Skeletal muscle tissue (tissue), 4 donors: ENCODE measurements around the gene IGF2BP3. TPM values are rescaled to one million over a fixed set of nuclear protein-coding genes. Genes with fewer than 3 reads are reported as not detected.

Experiments used
- H3K27ac ChIP-seq: one replicate; pipeline ENCODE4 v1.7.0; 2013; ENCODE audit warnings: mild to moderate bottlenecking, low read depth, low read length, inconsistent platforms
- H3K27me3 ChIP-seq, 3 donors: one replicate each; pipeline ENCODE4 v1.7.0; 2013; ENCODE audit warnings: low read length in 3 of 3; ENCODE audit not compliant: control insufficient read depth in 3 of 3, insufficient read depth in 3 of 3
- H3K36me3 ChIP-seq, 3 donors: one replicate each; pipeline ENCODE4 v1.7.0; 2013; ENCODE audit warnings: low read length in 3 of 3; ENCODE audit not compliant: control insufficient read depth in 3 of 3, insufficient read depth in 3 of 3
- H3K4me1 ChIP-seq, 3 donors: one replicate each; pipeline ENCODE4 v1.7.0; 2013; ENCODE audit warnings: low read length in 3 of 3, mild to moderate bottlenecking in 3 of 3; ENCODE audit not compliant: control insufficient read depth in 3 of 3, insufficient read depth in 3 of 3
- H3K4me3 ChIP-seq, 3 donors: one replicate each; pipeline ENCODE4 v1.7.0; 2013; ENCODE audit warnings: low read length in 3 of 3
- H3K9ac ChIP-seq, 3 donors: one replicate each; pipeline ENCODE4 v1.7.0; 2013; ENCODE audit warnings: low read length in 3 of 3, mild to moderate bottlenecking in 3 of 3, moderate library complexity in 2 of 3, low read depth in 1 of 3
- H3K9me3 ChIP-seq, 3 donors: one replicate each; pipeline ENCODE4 v1.7.0; 2013; ENCODE audit warnings: low read length in 3 of 3; ENCODE audit not compliant: control insufficient read depth in 3 of 3
- total RNA-seq: library from RNA; depleted of rRNA; stranded (reverse); fragments of >200 nt; gene quantifications from one replicate; pipeline ENCODE4 v1.2.3, GENCODE V29; 2014
- donor health status: Osteomylitis.

IGF2BP3 gene
- total RNA-seq, 1 donor from 2014 or later: 59.0 TPM

GRCh38 chr7:23372611-23373010 is 97.7 kb downstream of the IGF2BP3 start:
- Histone ChIP-seq H3K9ac (no peak overlapping the region), H3K9me3 (no peaks in the 10 kb centered on the region), H3K4me1 (no peaks in the 10 kb centered on the region), H3K4me3 (no peak overlapping the region), H3K36me3 (no peaks in the 10 kb centered on the region), H3K27me3 (no peaks in the 10 kb centered on the region), H3K27ac (no peak overlapping the region)

DNA sequence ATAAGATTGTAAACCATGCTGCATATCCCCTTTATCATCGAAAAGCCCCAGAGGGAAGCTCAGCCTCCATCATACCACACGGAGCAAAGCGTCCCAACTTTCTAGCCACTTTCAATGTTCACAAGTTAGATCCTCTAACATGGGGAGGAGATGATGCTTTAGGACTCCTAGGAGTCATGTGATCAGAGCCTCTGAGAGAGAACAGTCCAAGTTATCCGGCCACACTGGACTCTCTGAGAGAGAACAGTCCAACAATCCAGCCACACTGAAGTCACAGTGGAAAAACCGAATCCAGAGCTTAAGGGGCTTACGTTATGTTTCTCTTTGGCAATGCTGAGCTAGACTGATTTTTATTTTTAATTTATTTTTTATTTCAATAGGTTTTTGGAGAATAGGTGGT is 98.6 kb downstream of the IGF2BP3 start:
- Histone ChIP-seq H3K27me3 (no peaks in the 10 kb centered on the region), H3K4me1 (no peaks in the 10 kb centered on the region), H3K9ac (no peak overlapping the region)

GRCh38 chr7:23369695-23370404 is 100.4 kb downstream of the IGF2BP3 start:
- Histone ChIP-seq H3K27ac (no peak overlapping the region), H3K4me3 (no peak overlapping the region), H3K9me3 (no peaks in the 10 kb centered on the region), H3K4me1 (no peaks in the 10 kb centered on the region), H3K36me3 (no peaks in the 10 kb centered on the region), H3K9ac (no peak overlapping the region), H3K27me3 (no peaks in the 10 kb centered on the region)

More for the DNA sequence above, 98.6 kb downstream of the IGF2BP3 start:
- Histone ChIP-seq H3K27ac (no peak overlapping the region), H3K4me3 (no peak overlapping the region), H3K36me3 (no peaks in the 10 kb centered on the region), H3K9me3 (no peaks in the 10 kb centered on the region)

DNA sequence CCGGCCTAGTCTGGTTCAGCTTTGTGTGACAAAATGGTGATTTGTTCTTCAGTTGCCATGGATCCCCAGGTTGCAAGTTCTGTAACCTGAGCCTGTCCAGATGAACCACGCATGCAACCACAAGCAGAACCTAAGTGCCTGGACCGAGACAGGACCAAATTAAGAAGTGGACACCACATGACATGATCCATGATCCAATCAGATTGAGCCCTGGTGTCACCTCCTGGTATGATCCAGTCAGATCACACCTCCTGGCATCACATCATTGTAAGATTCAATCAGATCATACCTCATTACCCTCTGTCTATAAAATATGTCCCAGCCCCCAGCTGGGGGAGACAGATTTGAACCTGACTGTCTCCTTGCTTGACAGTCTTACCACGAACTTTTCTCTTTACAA is 101.2 kb downstream of the IGF2BP3 start:
- Histone ChIP-seq H3K27me3 (no peaks in the 10 kb centered on the region), H3K9ac (no peak overlapping the region), H3K4me1 (no peaks in the 10 kb centered on the region), H3K4me3 (no peak overlapping the region), H3K27ac (no peak overlapping the region), H3K36me3 (no peaks in the 10 kb centered on the region), H3K9me3 (no peaks in the 10 kb centered on the region)

DNA sequence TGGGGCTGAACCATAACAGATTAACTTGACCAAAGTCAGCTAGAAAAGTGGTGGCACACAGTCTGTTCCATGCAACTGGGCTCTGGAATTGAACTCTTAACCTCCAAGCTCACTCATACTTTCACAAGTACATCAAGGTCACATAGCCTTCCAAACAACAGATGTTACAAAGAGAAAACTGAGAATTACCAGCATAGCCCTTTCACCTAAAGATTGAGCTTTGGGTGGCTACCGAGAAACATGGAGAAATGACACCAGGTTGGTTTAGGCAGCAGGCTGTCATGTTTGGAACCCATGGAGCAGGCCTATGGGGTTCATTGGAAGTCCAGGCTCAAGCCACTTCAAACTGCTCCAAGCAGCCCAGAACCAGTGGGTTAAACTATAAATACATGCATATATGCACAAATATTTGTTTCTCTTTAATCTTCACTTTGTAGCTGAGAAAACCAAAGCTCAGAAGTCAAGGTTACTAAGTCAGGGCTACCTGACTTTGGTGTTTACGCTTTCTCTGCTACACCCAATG is 112.1 kb downstream of the IGF2BP3 start:
- no peak overlapping the region for H3K27ac ChIP-seq

GRCh38 chr7:23357190-23358093 is 112.8 kb downstream of the IGF2BP3 start:
- Histone ChIP-seq H3K4me1 (no peaks in the 10 kb centered on the region), H3K36me3 (no peaks in the 10 kb centered on the region), H3K9me3 (no peaks in the 10 kb centered on the region), H3K27me3 (no peaks in the 10 kb centered on the region), H3K9ac (no peak overlapping the region), H3K4me3 (no peak overlapping the region), H3K27ac (no peak overlapping the region)

More for the DNA sequence above, 112.1 kb downstream of the IGF2BP3 start:
- H3K4me3 ChIP-seq: no peak overlapping the region
- H3K9me3 ChIP-seq: no peaks in the 10 kb centered on the region
- H3K9ac ChIP-seq: no peak overlapping the region
- no peaks in the 10 kb centered on the region for H3K4me1 ChIP-seq
- H3K27me3 ChIP-seq: no peaks in the 10 kb centered on the region
- no peaks in the 10 kb centered on the region for H3K36me3 ChIP-seq

DNA sequence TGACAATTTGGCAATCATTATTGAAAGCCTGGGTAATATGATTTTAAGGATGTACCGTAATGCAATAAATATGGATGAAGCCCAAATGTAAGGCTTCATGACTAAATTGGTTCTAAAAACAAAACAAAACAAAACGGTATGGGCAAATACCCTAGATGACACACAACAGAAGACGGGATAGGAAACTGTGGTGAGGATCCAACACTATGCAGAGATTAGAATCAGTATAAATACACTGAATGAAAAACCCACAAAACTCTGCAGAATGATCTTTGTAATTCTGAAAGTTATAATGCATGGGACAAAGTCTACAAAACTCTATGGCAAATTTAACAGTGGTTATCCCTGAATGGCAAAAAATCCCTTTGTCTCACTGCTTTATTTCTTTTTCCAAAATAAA is 113.6 kb downstream of the IGF2BP3 start:
- no peak overlapping the region for H3K27ac ChIP-seq
- H3K36me3 ChIP-seq: no peaks in the 10 kb centered on the region
- H3K4me1 ChIP-seq: no peaks in the 10 kb centered on the region
- H3K9me3 ChIP-seq: no peaks in the 10 kb centered on the region
- no peak overlapping the region for H3K9ac ChIP-seq
- no peaks in the 10 kb centered on the region for H3K27me3 ChIP-seq
- H3K4me3 ChIP-seq: no peak overlapping the region

DNA sequence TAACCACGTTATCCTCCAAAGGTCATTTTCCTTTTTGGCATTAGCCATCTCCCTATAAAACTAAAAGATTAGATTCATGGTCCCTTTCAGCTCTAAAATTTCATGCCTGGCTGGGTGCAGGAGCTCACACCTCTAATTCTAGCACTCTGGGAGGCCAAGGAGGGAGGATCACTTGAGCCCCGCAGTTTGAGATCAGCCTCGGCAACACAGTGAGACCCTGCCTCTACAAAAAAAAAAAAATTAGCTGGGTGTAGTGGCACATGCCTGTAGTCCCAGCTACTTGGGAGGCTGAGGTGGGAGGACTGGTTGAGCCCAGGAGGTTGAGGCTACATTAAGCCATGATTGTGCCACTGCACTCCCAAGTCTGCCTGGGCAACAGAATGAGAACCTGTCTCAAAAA is 114.1 kb downstream of the IGF2BP3 start:
- Histone ChIP-seq H3K27ac (no peak overlapping the region), H3K4me1 (no peaks in the 10 kb centered on the region), H3K4me3 (no peak overlapping the region), H3K27me3 (no peaks in the 10 kb centered on the region), H3K9ac (no peak overlapping the region), H3K9me3 (no peaks in the 10 kb centered on the region), H3K36me3 (no peaks in the 10 kb centered on the region)

DNA sequence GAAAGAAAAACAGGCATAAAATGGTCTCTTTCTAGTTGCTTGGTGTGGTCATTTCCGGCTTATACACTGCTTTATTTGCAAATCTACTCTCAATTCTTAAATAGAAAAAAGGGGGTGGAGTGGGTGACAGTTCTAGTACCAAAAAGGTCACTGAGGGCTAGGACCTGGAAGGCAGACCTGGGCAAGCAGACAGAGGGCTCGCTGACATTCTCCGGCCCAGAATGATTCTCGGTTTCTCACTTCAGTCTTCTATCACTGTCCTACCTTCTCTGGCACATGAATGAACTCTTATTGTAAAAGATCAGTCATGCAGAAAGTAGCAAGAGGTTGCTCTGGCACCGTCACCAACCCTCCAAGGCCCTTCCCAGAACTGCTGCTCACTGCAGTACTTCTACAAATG is 117.1 kb downstream of the IGF2BP3 start:
- no peak overlapping the region for H3K27ac ChIP-seq
- H3K36me3 ChIP-seq: no peaks in the 10 kb centered on the region
- H3K27me3 ChIP-seq: no peaks in the 10 kb centered on the region
- H3K4me3 ChIP-seq: no peak overlapping the region
- no peaks in the 10 kb centered on the region for H3K9me3 ChIP-seq
- no peak overlapping the region for H3K9ac ChIP-seq
- no peaks in the 10 kb centered on the region for H3K4me1 ChIP-seq

DNA sequence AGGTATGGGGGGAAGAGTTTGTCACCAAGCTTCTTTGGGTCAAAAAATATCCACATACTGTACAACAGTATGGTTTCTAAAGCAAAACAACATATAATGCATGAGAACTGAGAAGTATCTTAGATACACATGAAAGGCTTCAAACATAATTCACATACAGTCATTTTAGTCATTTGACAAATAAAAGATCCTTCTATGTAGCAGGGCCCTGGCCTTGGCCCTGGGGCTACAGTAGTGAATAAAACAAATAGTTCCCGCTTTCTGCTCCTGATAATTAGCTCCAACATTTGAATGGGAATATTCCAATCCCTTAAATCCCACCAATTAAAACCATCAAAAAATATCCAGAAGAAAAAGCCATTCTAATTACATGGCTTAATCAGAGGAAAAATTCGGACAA is 119.8 kb downstream of the IGF2BP3 start:
- Histone ChIP-seq H3K27me3 (no peaks in the 10 kb centered on the region), H3K36me3 (no peaks in the 10 kb centered on the region), H3K27ac (no peak overlapping the region), H3K9ac (no peak overlapping the region), H3K4me3 (no peak overlapping the region), H3K4me1 (no peaks in the 10 kb centered on the region), H3K9me3 (no peaks in the 10 kb centered on the region)
